GM23338 (cell line): ENCODE data around the gene DFFB. TPM values are rescaled to one million over a fixed set of nuclear protein-coding genes. Genes with fewer than 3 reads are reported as not detected.

Source experiments
- ATAC-seq: fragments of 200-7000 bp; cut with Tn5 transposase; 3 replicates; pipeline ENCODE4 v1.9.1; 2020
- DNase-seq: peaks from one replicate; pipeline ENCODE4 v3.0.0-alpha.2; 2015; ENCODE audit warnings: low spot score
- H2AFZ ChIP-seq: fragments of 200-600 bp; sonication (generic); 2 replicates; pipeline ENCODE4 v1.8.0; 2016; ENCODE audit warnings: antibody characterized with exemption, mild to moderate bottlenecking, moderate library complexity
- H3F3A ChIP-seq: fragments of 200-600 bp; sonication (generic); replicated peaks from 2 replicates; pipeline ENCODE4 v1.8.0; 2017; ENCODE audit warnings: antibody characterized with exemption, mixed run types, low read depth
- H3K27ac ChIP-seq: fragments of 200-600 bp; sonication (generic); 2 replicates; pipeline ENCODE4 v1.6.1; 2016; ENCODE audit warnings: low read depth
- H3K27me3 ChIP-seq: fragments of 200-600 bp; sonication (generic); 2 replicates; pipeline ENCODE4 v1.8.0; 2016; ENCODE audit warnings: mild to moderate bottlenecking, mixed run types, moderate library complexity; ENCODE audit not compliant: insufficient read depth
- H3K36me3 ChIP-seq: fragments of 200-600 bp; sonication (generic); 2 replicates; pipeline ENCODE4 v1.8.0; 2016; ENCODE audit warnings: mild to moderate bottlenecking; ENCODE audit not compliant: insufficient read depth
- H3K4me1 ChIP-seq: fragments of 200-600 bp; sonication (generic); 2 replicates; pipeline ENCODE4 v1.8.0; 2016; ENCODE audit warnings: mild to moderate bottlenecking, moderate library complexity; ENCODE audit not compliant: insufficient read depth
- H3K4me2 ChIP-seq: fragments of 200-600 bp; sonication (generic); 2 replicates; pipeline ENCODE4 v1.7.1; 2017; ENCODE audit warnings: mixed run types
- H3K4me3 ChIP-seq: fragments of 200-600 bp; sonication (generic); 2 replicates; pipeline ENCODE4 v1.6.1; 2016; ENCODE audit warnings: mixed run types
- H3K79me2 ChIP-seq: fragments of 200-600 bp; sonication (generic); replicated peaks from 2 replicates; pipeline ENCODE4 v1.8.0; 2017; ENCODE audit warnings: mild to moderate bottlenecking; ENCODE audit not compliant: insufficient read depth
- H3K9me2 ChIP-seq: fragments of 200-600 bp; sonication (generic); 2 replicates; pipeline ENCODE4 v1.8.0; 2017; ENCODE audit not compliant: insufficient read depth
- H4K20me1 ChIP-seq: fragments of 200-600 bp; sonication (generic); replicated peaks from 2 replicates; pipeline ENCODE4 v1.8.0; 2017; ENCODE audit warnings: mild to moderate bottlenecking; ENCODE audit not compliant: insufficient read depth
- H3K27ac Mint-ChIP-seq: 2 replicates; pipeline ENCODE4 v1.8.0; 2020; ENCODE audit warnings: inconsistent platforms, mild to moderate bottlenecking, moderate library complexity, mixed read lengths
- H3K27me3 Mint-ChIP-seq: 3 replicates; pipeline ENCODE4 v1.8.0; 2022; ENCODE audit warnings: low read depth, mild to moderate bottlenecking, moderate library complexity, mixed read lengths, inconsistent platforms; ENCODE audit not compliant: insufficient read depth, poor library complexity
- H3K36me3 Mint-ChIP-seq: 3 replicates; pipeline ENCODE4 v1.8.0; 2021; ENCODE audit warnings: low read depth, mild to moderate bottlenecking, inconsistent platforms, moderate library complexity, mixed read lengths
- H3K4me1 Mint-ChIP-seq: 3 replicates; pipeline ENCODE4 v1.8.0; 2020; ENCODE audit warnings: mild to moderate bottlenecking, inconsistent platforms, mixed read lengths
- H3K4me3 Mint-ChIP-seq: 3 replicates; pipeline ENCODE4 v1.8.0; 2021; ENCODE audit warnings: moderate library complexity, mild to moderate bottlenecking, inconsistent platforms, mixed read lengths
- H3K9me3 Mint-ChIP-seq: 3 replicates; pipeline ENCODE4 v1.8.0; 2020; ENCODE audit warnings: moderate library complexity, mild to moderate bottlenecking, inconsistent platforms, mixed read lengths
- EZH2phosphoT487 ChIP-seq: fragments of 200-600 bp; sonication (generic); IDR thresholded peaks from one replicate; pipeline ENCODE4 v1.8.1; 2018; ENCODE audit warnings: antibody characterized with exemption; ENCODE audit not compliant: unreplicated experiment
- JUNB ChIP-seq: IDR thresholded peaks from one replicate; pipeline ENCODE4 v1.6.1; 2016; ENCODE audit warnings: antibody characterized with exemption; ENCODE audit not compliant: unreplicated experiment
- POLR2AphosphoS5 ChIP-seq: IDR thresholded peaks from 2 replicates; pipeline ENCODE4 v1.6.1; 2016; ENCODE audit warnings: antibody characterized with exemption, low read depth
- REST ChIP-seq: IDR thresholded peaks from one replicate; pipeline ENCODE4 v1.6.1; 2018; ENCODE audit warnings: antibody characterized with exemption; ENCODE audit not compliant: unreplicated experiment
- STAT1 ChIP-seq: IDR thresholded peaks from one replicate; pipeline ENCODE4 v1.6.1; 2016; ENCODE audit warnings: antibody characterized with exemption; ENCODE audit not compliant: unreplicated experiment
- ZNF114 ChIP-seq: fragments of 250-450 bp; sonication (Bioruptor Pico); IDR thresholded peaks from 2 replicates; pipeline ENCODE4 v1.5.0; 2020; ENCODE audit warnings: mild to moderate bottlenecking, moderate library complexity
- ZNF462 ChIP-seq: fragments of 250-450 bp; sonication (Bioruptor Pico); IDR thresholded peaks from 2 replicates; pipeline ENCODE4 v1.5.0; 2020; ENCODE audit warnings: mild to moderate bottlenecking, moderate library complexity
- polyA plus RNA-seq: library from polyadenylated mRNA; unstranded; fragments of >200 nt; fragmentation: Nextera tagmentation; extraction: Ambion mirVana; gene quantifications from 2 replicates; pipeline ENCODE4 v1.2.1, GENCODE V29; 2016
- total RNA-seq: library from RNA; depleted of rRNA; stranded (reverse); fragments of >200 nt; shearing (Covaris generic); gene quantifications from 2 replicates; pipeline ENCODE4 v1.2.3, GENCODE V29; 2014
- TF ChIP-seq, protein P1 (sequence below), 2 experiments: fragments of 200-600 bp in 1 of 2; sonication (generic) in 1 of 2; conservative IDR thresholded peaks; 2 replicates each; pipeline versions ENCODE4 v1.5.1 to v1.6.1; 2016 to 2017; ENCODE audit warnings: antibody characterized with exemption in 2 of 2, low read depth in 2 of 2, mild to moderate bottlenecking in 2 of 2, moderate library complexity in 1 of 2
- TF ChIP-seq, protein P2 (sequence below): IDR thresholded peaks from 2 replicates; pipeline ENCODE4 v1.6.1; 2016; ENCODE audit warnings: antibody characterized with exemption

The DFFB gene
- total and polyA plus RNA-seq, 2 experiments from 2014 or later: 6.5 to 18.1 TPM

- no peaks in the 10 kb centered on the region for H3F3A ChIP-seq
- no peak overlapping the region for H3K27ac ChIP-seq
- H3K79me2 ChIP-seq: no peaks in the 10 kb centered on the region
- no peak overlapping the region for H3K4me3 Mint-ChIP-seq
- no peak for TF ChIP-seq REST
- no peak for TF ChIP-seq EZH2phosphoT487
- TF ChIP-seq STAT1: no peak
- TF ChIP-seq POLR2AphosphoS5: no peak
- TF ChIP-seq ZNF462: no peak
- TF ChIP-seq ZNF114 (CRISPR knock-in tag): no peak
- TF ChIP-seq, protein P1, sequence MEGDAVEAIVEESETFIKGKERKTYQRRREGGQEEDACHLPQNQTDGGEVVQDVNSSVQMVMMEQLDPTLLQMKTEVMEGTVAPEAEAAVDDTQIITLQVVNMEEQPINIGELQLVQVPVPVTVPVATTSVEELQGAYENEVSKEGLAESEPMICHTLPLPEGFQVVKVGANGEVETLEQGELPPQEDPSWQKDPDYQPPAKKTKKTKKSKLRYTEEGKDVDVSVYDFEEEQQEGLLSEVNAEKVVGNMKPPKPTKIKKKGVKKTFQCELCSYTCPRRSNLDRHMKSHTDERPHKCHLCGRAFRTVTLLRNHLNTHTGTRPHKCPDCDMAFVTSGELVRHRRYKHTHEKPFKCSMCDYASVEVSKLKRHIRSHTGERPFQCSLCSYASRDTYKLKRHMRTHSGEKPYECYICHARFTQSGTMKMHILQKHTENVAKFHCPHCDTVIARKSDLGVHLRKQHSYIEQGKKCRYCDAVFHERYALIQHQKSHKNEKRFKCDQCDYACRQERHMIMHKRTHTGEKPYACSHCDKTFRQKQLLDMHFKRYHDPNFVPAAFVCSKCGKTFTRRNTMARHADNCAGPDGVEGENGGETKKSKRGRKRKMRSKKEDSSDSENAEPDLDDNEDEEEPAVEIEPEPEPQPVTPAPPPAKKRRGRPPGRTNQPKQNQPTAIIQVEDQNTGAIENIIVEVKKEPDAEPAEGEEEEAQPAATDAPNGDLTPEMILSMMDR (conservative IDR thresholded peaks at IDR 0.05; ENCODE audit: low read depth in 2 of 2): no peak
- TF ChIP-seq JUNB: no peak
- TF ChIP-seq, protein P2, sequence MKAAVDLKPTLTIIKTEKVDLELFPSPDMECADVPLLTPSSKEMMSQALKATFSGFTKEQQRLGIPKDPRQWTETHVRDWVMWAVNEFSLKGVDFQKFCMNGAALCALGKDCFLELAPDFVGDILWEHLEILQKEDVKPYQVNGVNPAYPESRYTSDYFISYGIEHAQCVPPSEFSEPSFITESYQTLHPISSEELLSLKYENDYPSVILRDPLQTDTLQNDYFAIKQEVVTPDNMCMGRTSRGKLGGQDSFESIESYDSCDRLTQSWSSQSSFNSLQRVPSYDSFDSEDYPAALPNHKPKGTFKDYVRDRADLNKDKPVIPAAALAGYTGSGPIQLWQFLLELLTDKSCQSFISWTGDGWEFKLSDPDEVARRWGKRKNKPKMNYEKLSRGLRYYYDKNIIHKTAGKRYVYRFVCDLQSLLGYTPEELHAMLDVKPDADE: no peak
- no peak overlapping the region for H3K4me3 ChIP-seq
- H4K20me1 ChIP-seq: no peaks in the 10 kb centered on the region
- H3K9me3 Mint-ChIP-seq: no peaks in the 10 kb centered on the region
- H3K27me3 ChIP-seq: no peaks in the 10 kb centered on the region
- H3K9me2 ChIP-seq: no peaks in the 10 kb centered on the region
- H3K4me1 Mint-ChIP-seq: no peaks in the 10 kb centered on the region; the same call in 2 of the 3 replicates
- ATAC-seq (no peak), DNase-seq (no peak)
- H3K36me3 ChIP-seq: no peaks in the 10 kb centered on the region
- no peaks in the 10 kb centered on the region for H3K4me1 ChIP-seq
- no peak overlapping the region for H2AFZ ChIP-seq
- H3K4me2 ChIP-seq: no peak overlapping the region
- H3K27me3 Mint-ChIP-seq: peaks cover 6% of the 10 kb centered on the region
- H3K27ac Mint-ChIP-seq: no peak overlapping the region
- peaks cover 18% of the 10 kb centered on the region for H3K36me3 Mint-ChIP-seq
These were observed 36.3 kb upstream of the DFFB start for GRCh38 chr1:3821004-3821403.
